Cardiac fibroblast (primary cell): ENCODE measurements around the gene TYW1.
"Not testable (repeated sequence)": the region's sequence is repeated elsewhere in the genome, so short reads cannot be mapped to it uniquely, and the experiment has no call there.

Experiments used
- DNase-seq, 2 donors: peaks; one replicate each; pipeline versions ENCODE4 v3.0.0 to v3.0.0-alpha.2; 2010; ENCODE audit warnings: low read depth in 2 of 2
- H3K4me3 ChIP-seq, 2 donors: replicated peaks in 1 of 2; 1 replicate in 1 of 2; 2 replicates in 1 of 2; pipeline ENCODE4 v1.5.1; 2011; ENCODE audit warnings: low read depth in 2 of 2, low read length in 2 of 2, mild to moderate bottlenecking in 2 of 2, moderate library complexity in 1 of 2
- CTCF ChIP-seq: IDR thresholded peaks from one replicate; pipeline ENCODE4 v1.5.1; 2011; ENCODE audit warnings: low read depth, mild to moderate bottlenecking, low read length, inconsistent platforms

The TYW1 gene

GRCh38 chr7:66957595-66958290 is 38.9 kb upstream of the TYW1 start:
- no peak overlapping the region for H3K4me3 ChIP-seq
- TF ChIP-seq CTCF, result no peak
- DNase-seq, result no peak

- H3K4me3 ChIP-seq, result no peak overlapping the region
- no peak for DNase-seq
- TF ChIP-seq CTCF, result no peak
Observed at GRCh38 chr7:66958538-66959350, 37.9 kb upstream of the TYW1 start.

- no peak for TF ChIP-seq CTCF
- H3K4me3 ChIP-seq, result no peak overlapping the region
- DNase-seq, result no peak
Observed at GRCh38 chr7:66960192-66960591, 36.4 kb upstream of the TYW1 start.

- no peak overlapping the region for H3K4me3 ChIP-seq
- DNase-seq, result no peak
- TF ChIP-seq CTCF, result no peak
Observed at GRCh38 chr7:66961096-66961495, 35.5 kb upstream of the TYW1 start.

- no peak overlapping the region for H3K4me3 ChIP-seq
- TF ChIP-seq CTCF, result no peak
- DNase-seq, result peak; percentile 55 to 80
Observed at GRCh38 chr7:66964411-66964810, 32.2 kb upstream of the TYW1 start.

GRCh38 chr7:66967029-66967428 is 29.6 kb upstream of the TYW1 start:
- TF ChIP-seq CTCF, result no peak
- H3K4me3 ChIP-seq, result no peak overlapping the region
- no peak for DNase-seq

GRCh38 chr7:66969001-66969400 is 27.6 kb upstream of the TYW1 start:
- DNase-seq, H3K4me3 ChIP-seq: not testable (repeated sequence)
